Hematopoietic multipotent progenitor cell treated with erythropoietin and hydrocortisone succinate and interleukin-3 and kit ligand, for 8 days (in vitro differentiated cells): Measurements from ENCODE around the gene PKD2.

Experiments
- DNase-seq: peaks from one replicate; pipeline ENCODE4 v3.0.0-alpha.2; 2015

Gene PKD2

GRCh38 chr4:88028946-88029345, 21.5 kb downstream of the PKD2 start:
- DNase-seq = no peak

- DNase-seq = no peak
Measured at GRCh38 chr4:88029556-88029955, 22.1 kb downstream of the PKD2 start.

GRCh38 chr4:88030565-88031310, 23.3 kb downstream of the PKD2 start:
- DNase-seq = no peak

GRCh38 chr4:88033309-88033708, 25.9 kb downstream of the PKD2 start:
- DNase-seq = peak; percentile 86

- DNase-seq = no peak
Measured at GRCh38 chr4:88035292-88035691, 27.9 kb downstream of the PKD2 start.

GRCh38 chr4:88037447-88037846, 30.0 kb downstream of the PKD2 start:
- DNase-seq = no peak

- no peak for DNase-seq
Measured at GRCh38 chr4:88037936-88038335, 30.5 kb downstream of the PKD2 start.

GRCh38 chr4:88040707-88041106, 33.3 kb downstream of the PKD2 start:
- no peak for DNase-seq

- no peak for DNase-seq
Measured at GRCh38 chr4:88041626-88042025, 34.2 kb downstream of the PKD2 start.

- DNase-seq = no peak
Measured at GRCh38 chr4:88043001-88043400, 35.6 kb downstream of the PKD2 start.

- DNase-seq = no peak
Measured at GRCh38 chr4:88043586-88044340, 36.3 kb downstream of the PKD2 start.

- no peak for DNase-seq
Measured at GRCh38 chr4:88045021-88045420, 37.6 kb downstream of the PKD2 start.

- DNase-seq = no peak
Measured at GRCh38 chr4:88054229-88054628, 46.8 kb downstream of the PKD2 start.

GRCh38 chr4:88054901-88055300, 47.5 kb downstream of the PKD2 start:
- DNase-seq = peak; percentile 67

- DNase-seq = no peak
Measured at GRCh38 chr4:88058295-88058694, 50.9 kb downstream of the PKD2 start.

GRCh38 chr4:88059766-88060165, 52.3 kb downstream of the PKD2 start:
- DNase-seq = no peak

- no peak for DNase-seq
Measured at GRCh38 chr4:88060431-88060830, 53.0 kb downstream of the PKD2 start.

GRCh38 chr4:88062311-88062710, 54.9 kb downstream of the PKD2 start:
- no peak for DNase-seq

- DNase-seq = no peak
Measured at GRCh38 chr4:88062843-88063242, 55.4 kb downstream of the PKD2 start.

- no peak for DNase-seq
Measured at GRCh38 chr4:88063634-88064296, 56.3 kb downstream of the PKD2 start.

- DNase-seq = no peak
Measured at GRCh38 chr4:88064410-88064809, 57.0 kb downstream of the PKD2 start.

GRCh38 chr4:88070031-88070430, 62.6 kb downstream of the PKD2 start:
- no peak for DNase-seq

- DNase-seq = no peak
Measured at GRCh38 chr4:88075336-88075735, 67.9 kb downstream of the PKD2 start.
